IMR-90 (cell line): Measurements from ENCODE around the gene ZNF827. TPM values are rescaled to one million over a fixed set of nuclear protein-coding genes. Genes with fewer than 3 reads are reported as not detected.
A peak's percentile ranks its signal among the peaks of the same experiment; 100 is the strongest.

Experiments used
- ATAC-seq: fragments of 200-7000 bp; cut with Tn5 transposase; 2 replicates; pipeline ENCODE4 v1.9.1; 2020; ENCODE audit warnings: low read depth, mild to moderate bottlenecking, moderate library complexity
- BruUV-seq: library from RNA; stranded (reverse); fragments of 400-500 nt; replicated peaks from 2 replicates; lab custom pipeline; 2021; lab: Mats Ljungman, UMichigan
- CTCF ChIA-PET: fragments of 300-600 bp; formaldehyde crosslinking; extraction: SDS; loops from one replicate; lab custom pipeline; 2021; ENCODE audit warnings: antibody characterized with exemption; lab: Yijun Ruan, JAX
- POLR2A ChIA-PET: fragments of 300-600 bp; sonication (Branson Sonifier 250); formaldehyde crosslinking; loops from one replicate; lab custom pipeline; 2022; ENCODE audit warnings: antibody characterized with exemption; ENCODE audit not compliant: unreplicated experiment; lab: Charles Lee
- DNase-seq: peaks from one replicate; pipeline ENCODE4 v3.0.0; 2013
- H2AFZ ChIP-seq: replicated peaks from 2 replicates; pipeline ENCODE3; 2013; ENCODE audit warnings: low read length, mild to moderate bottlenecking; ENCODE audit not compliant: poor library complexity
- H2AK5ac ChIP-seq: 2 replicates; pipeline ENCODE4 v1.6.1; 2013; ENCODE audit warnings: low read depth, low read length, inconsistent platforms
- H2AK9ac ChIP-seq: replicated peaks from 2 replicates; pipeline ENCODE3; 2013; ENCODE audit warnings: mild to moderate bottlenecking, low read depth, low read length, moderate library complexity; ENCODE audit not compliant: poor library complexity
- H2BK120ac ChIP-seq: 2 replicates; pipeline ENCODE4 v1.6.1; 2013; ENCODE audit warnings: low read depth, low read length, inconsistent platforms
- H2BK15ac ChIP-seq: 3 replicates; pipeline ENCODE4 v1.6.1; 2013; ENCODE audit warnings: low read depth, low read length, inconsistent platforms
- H2BK20ac ChIP-seq: 2 replicates; pipeline ENCODE4 v1.6.1; 2013; ENCODE audit warnings: low read depth, mild to moderate bottlenecking, inconsistent platforms, low read length, moderate library complexity
- H2BK5ac ChIP-seq: 2 replicates; pipeline ENCODE4 v1.6.1; 2013; ENCODE audit warnings: mild to moderate bottlenecking, low read depth, low read length, inconsistent platforms; ENCODE audit not compliant: poor library complexity, severe bottlenecking
- H3K14ac ChIP-seq: replicated peaks from 2 replicates; pipeline ENCODE4 v1.6.1; 2013; ENCODE audit warnings: low read depth, low read length, inconsistent platforms
- H3K18ac ChIP-seq: 2 replicates; pipeline ENCODE4 v1.6.1; 2013; ENCODE audit warnings: low read depth, low read length, control low read depth
- H3K23ac ChIP-seq: 2 replicates; pipeline ENCODE4 v1.6.1; 2013; ENCODE audit warnings: low read depth, low read length, inconsistent platforms
- H3K27ac ChIP-seq: 2 replicates; pipeline ENCODE4 v1.5.1; 2013; ENCODE audit warnings: mild to moderate bottlenecking, control low read depth, low read length; ENCODE audit not compliant: insufficient read depth
- H3K27me3 ChIP-seq: 2 replicates; pipeline ENCODE4 v1.6.1; 2013; ENCODE audit warnings: low read length; ENCODE audit not compliant: control insufficient read depth, insufficient read depth
- H3K36me3 ChIP-seq: 2 replicates; pipeline ENCODE4 v1.6.1; 2013; ENCODE audit warnings: low read length, mixed read lengths; ENCODE audit not compliant: control insufficient read depth, insufficient read depth
- H3K4ac ChIP-seq: 2 replicates; pipeline ENCODE4 v1.6.1; 2013; ENCODE audit warnings: low read depth, low read length, inconsistent platforms
- H3K4me1 ChIP-seq: 2 replicates; pipeline ENCODE4 v1.6.1; 2013; ENCODE audit warnings: low read length, mixed read lengths; ENCODE audit not compliant: control insufficient read depth, insufficient read depth
- H3K4me2 ChIP-seq: 2 replicates; pipeline ENCODE4 v1.6.1; 2013; ENCODE audit warnings: low read depth, mild to moderate bottlenecking, control low read depth, low read length, moderate library complexity
- H3K4me3 ChIP-seq: 2 replicates; pipeline ENCODE4 v1.5.1; 2013; ENCODE audit warnings: low read depth, mild to moderate bottlenecking, control low read depth, low read length, moderate library complexity; ENCODE audit not compliant: insufficient read depth
- H3K56ac ChIP-seq: 2 replicates; pipeline ENCODE4 v1.6.1; 2013; ENCODE audit warnings: low read length, inconsistent platforms; ENCODE audit not compliant: insufficient read depth; ENCODE audit errors: extremely low read depth
- H3K79me1 ChIP-seq, 2 experiments: 2 replicates each; pipeline ENCODE4 v1.6.1; 2013; ENCODE audit warnings: low read length in 2 of 2, inconsistent platforms in 1 of 2, low read depth in 1 of 2
- H3K9ac ChIP-seq: 2 replicates; pipeline ENCODE4 v1.6.1; 2013; ENCODE audit warnings: low read depth, low read length, control low read depth
- H3K9me1 ChIP-seq: 2 replicates; pipeline ENCODE4 v1.6.1; 2013; ENCODE audit warnings: low read length, inconsistent platforms; ENCODE audit not compliant: insufficient read depth
- H3K9me3 ChIP-seq: 2 replicates; pipeline ENCODE4 v1.6.1; 2013; ENCODE audit warnings: low read length; ENCODE audit not compliant: control insufficient read depth, insufficient read depth
- H4K20me1 ChIP-seq: 2 replicates; pipeline ENCODE4 v1.6.1; 2013; ENCODE audit warnings: low read length, inconsistent platforms; ENCODE audit not compliant: insufficient read depth
- H4K5ac ChIP-seq: 2 replicates; pipeline ENCODE4 v1.6.1; 2013; ENCODE audit warnings: mild to moderate bottlenecking, low read depth, low read length, control low read depth
- H4K8ac ChIP-seq, 2 experiments: 2 replicates each; pipeline ENCODE4 v1.6.1; 2013; ENCODE audit warnings: low read depth in 2 of 2, low read length in 2 of 2, control low read depth in 1 of 2, inconsistent platforms in 1 of 2
- H4K91ac ChIP-seq: 2 replicates; pipeline ENCODE4 v1.6.1; 2013; ENCODE audit warnings: low read depth, low read length, inconsistent platforms; ENCODE audit not compliant: insufficient read depth
- BHLHE40 ChIP-seq: fragments of 150-350 bp; IDR thresholded peaks from 2 replicates; pipeline ENCODE4 v1.6.1; 2016; ENCODE audit warnings: mild to moderate bottlenecking, low read depth, low read length
- CEBPB ChIP-seq: IDR thresholded peaks from 2 replicates; pipeline ENCODE4 v1.6.1; 2012; ENCODE audit warnings: low read depth, low read length, improper control_type of control experiment
- CHD1 ChIP-seq: IDR thresholded peaks from 2 replicates; pipeline ENCODE4 v1.6.1; 2012; ENCODE audit warnings: low read depth, low read length, improper control_type of control experiment
- CTCF ChIP-seq: conservative IDR thresholded peaks from 2 replicates; pipeline ENCODE4 v1.5.1; 2012; ENCODE audit warnings: mild to moderate bottlenecking, low read depth, low read length, improper control_type of control experiment
- FOS ChIP-seq: fragments of 150-350 bp; IDR thresholded peaks from 2 replicates; pipeline ENCODE4 v1.6.1; 2016; ENCODE audit warnings: low read depth, low read length
- MAFK ChIP-seq: IDR thresholded peaks from 2 replicates; pipeline ENCODE4 v1.6.1; 2012; ENCODE audit warnings: low read depth, low read length, improper control_type of control experiment
- MAZ ChIP-seq: IDR thresholded peaks from 2 replicates; pipeline ENCODE4 v1.6.1; 2012; ENCODE audit warnings: low read depth, mild to moderate bottlenecking, low read length, improper control_type of control experiment, moderate library complexity, borderline replicate concordance
- MXI1 ChIP-seq: IDR thresholded peaks from 2 replicates; pipeline ENCODE4 v1.6.1; 2012; ENCODE audit warnings: low read depth, mild to moderate bottlenecking, low read length, moderate library complexity, borderline replicate concordance
- NFE2L2 ChIP-seq: fragments of 150-350 bp; IDR thresholded peaks from 2 replicates; pipeline ENCODE4 v1.6.1; 2016; ENCODE audit warnings: low read depth, mild to moderate bottlenecking, low read length
- POLR2A ChIP-seq: IDR thresholded peaks from 2 replicates; pipeline ENCODE4 v1.6.1; 2012; ENCODE audit warnings: mild to moderate bottlenecking, low read depth, low read length
- RAD21 ChIP-seq: IDR thresholded peaks from 2 replicates; pipeline ENCODE4 v1.6.1; 2012; ENCODE audit warnings: low read length, improper control_type of control experiment
- RCOR1 ChIP-seq: IDR thresholded peaks from 2 replicates; pipeline ENCODE4 v1.6.1; 2012; ENCODE audit warnings: mild to moderate bottlenecking, low read length, improper control_type of control experiment; ENCODE audit not compliant: insufficient replicate concordance
- SMC3 ChIP-seq: fragments of 150-350 bp; IDR thresholded peaks from 2 replicates; pipeline ENCODE4 v1.6.1; 2016; ENCODE audit warnings: low read depth, mild to moderate bottlenecking, antibody characterized with exemption, low read length, moderate library complexity
- USF2 ChIP-seq: fragments of 150-350 bp; IDR thresholded peaks from 2 replicates; pipeline ENCODE4 v1.6.1; 2017; ENCODE audit warnings: mild to moderate bottlenecking, antibody characterized with exemption, low read length, low read depth
- WGBS, 2 experiments: methylation state at CpG; one replicate each; pipeline versions ENCODE4 v1.1.5 to v1.1.7; 2013; ENCODE audit warnings: missing lambda C conversion rate in 2 of 2; ENCODE audit not compliant: insufficient read length in 1 of 2; ENCODE audit errors: extremely low coverage in 2 of 2; 5-methylcytosine and 5-hydroxymethylcytosine counted together
- dilution Hi-C: fragments of 300-500 bp; cut with HindIII; formaldehyde crosslinking; loops from one replicate; pipeline ENCODE4 v1.14.3; 2018; ENCODE audit warnings: low sequenced_read_pairs; ENCODE audit not compliant: unreplicated experiment
- in situ Hi-C: fragments of 300-500 bp; cut with MboI; formaldehyde crosslinking; loops from 3 replicates; pipeline ENCODE4 v1.14.3; 2019; ENCODE audit warnings: low sequenced_read_pairs, inconsistent platforms, mixed read lengths
- intact Hi-C: fragments of 100-400 bp; cut with micrococcal nuclease; formaldehyde crosslinking; loops from 2 replicates; pipeline ENCODE4 v1.10.0; 2022
- polyA plus RNA-seq, 3 experiments: library from polyadenylated mRNA; depleted of rRNA; stranded (reverse); fragments of >200 nt; gene quantifications; 2 replicates each; pipeline ENCODE4 v1.2.3, GENCODE V29; 2012; ENCODE audit warnings: low replicate concordance in 1 of 3
- total RNA-seq: library from RNA; depleted of rRNA; stranded (reverse); fragments of >200 nt; gene quantifications from 2 replicates; pipeline ENCODE4 v1.2.3, GENCODE V29; 2012

ZNF827 gene
- total and polyA plus RNA-seq, 2 of the 4 experiments (the other 2 are of a cell fraction) = 6.6 to 31.7 TPM

GRCh38 chr4:145956288-145956890 is 17.8 kb upstream of the ZNF827 start:
- no peak overlapping the region for H2BK20ac ChIP-seq
- H3K79me1 ChIP-seq = no peaks in the 10 kb centered on the region
- H3K9me1 ChIP-seq = peaks cover 3% of the 10 kb centered on the region; the same call in 1 of the 2 replicates
- H3K56ac ChIP-seq = no peak overlapping the region
- no peak overlapping the region for H3K4me2 ChIP-seq
- no peak overlapping the region for H3K14ac ChIP-seq
- CTCF ChIA-PET = no interaction called here
- TF ChIP-seq USF2 (no peak), RCOR1 (no peak), MAZ (no peak), MAFK (no peak), NFE2L2 (no peak), MXI1 (no peak), CTCF (peak; percentile 61), CHD1 (no peak), RAD21 (peak; percentile 49), CEBPB (no peak), POLR2A (no peak), BHLHE40 (no peak), SMC3 (peak; percentile 32), FOS (no peak)
- H4K20me1 ChIP-seq = no peaks in the 10 kb centered on the region
- DNase-seq (peak; percentile 40), ATAC-seq (peak; percentile 42; the same call in 1 of the 2 replicates)
- no peak overlapping the region for H4K5ac ChIP-seq
- no peak overlapping the region for H4K8ac ChIP-seq
- dilution Hi-C loops (no loop called here), in situ Hi-C loops (loop anchor here (25.0 kb wide), 1 partner anchor 956 kb away; no protein-coding TSS in a partner anchor), intact Hi-C loops (no loop called here)
- no peak overlapping the region for H2AFZ ChIP-seq
- H3K4me3 ChIP-seq = no peak overlapping the region
- no peak overlapping the region for H2BK5ac ChIP-seq
- WGBS, 2 experiments = 53% methylated on average over 2 of the region's 3 CpGs; no CpG with 5 or more reads in 1 of the 2 experiments
- H3K36me3 ChIP-seq = no peaks in the 10 kb centered on the region
- H3K9me3 ChIP-seq = peaks cover 3% of the 10 kb centered on the region; the same call in 1 of the 2 replicates
- no peak overlapping the region for H2AK9ac ChIP-seq
- no peaks in the 10 kb centered on the region; the same call in 1 of the 2 replicates for H3K27me3 ChIP-seq
- POLR2A ChIA-PET = no interaction called here
- no peak overlapping the region for H2BK15ac ChIP-seq
- H3K27ac ChIP-seq = no peak overlapping the region
- H2AK5ac ChIP-seq = no peak overlapping the region
- no peak overlapping the region for H3K4ac ChIP-seq
- no peaks in the 10 kb centered on the region; the same call in 1 of the 2 replicates for H3K4me1 ChIP-seq
- no TSS peak for BruUV-seq
- no peak overlapping the region for H3K9ac ChIP-seq
- H3K23ac ChIP-seq = no peak overlapping the region
- no peak overlapping the region for H4K91ac ChIP-seq
- no peak overlapping the region for H3K18ac ChIP-seq
- H2BK120ac ChIP-seq = no peak overlapping the region
